ENCODE data around the gene GNA15.
"Not testable (repeated sequence)": the region's sequence is repeated elsewhere in the genome, so short reads cannot be mapped to it uniquely, and the experiment has no call there.

The GNA15 gene

GRCh38 chr19:3176715-3177501, 41.1 kb downstream of the GNA15 start:
- no peak for DNase-seq

DNA sequence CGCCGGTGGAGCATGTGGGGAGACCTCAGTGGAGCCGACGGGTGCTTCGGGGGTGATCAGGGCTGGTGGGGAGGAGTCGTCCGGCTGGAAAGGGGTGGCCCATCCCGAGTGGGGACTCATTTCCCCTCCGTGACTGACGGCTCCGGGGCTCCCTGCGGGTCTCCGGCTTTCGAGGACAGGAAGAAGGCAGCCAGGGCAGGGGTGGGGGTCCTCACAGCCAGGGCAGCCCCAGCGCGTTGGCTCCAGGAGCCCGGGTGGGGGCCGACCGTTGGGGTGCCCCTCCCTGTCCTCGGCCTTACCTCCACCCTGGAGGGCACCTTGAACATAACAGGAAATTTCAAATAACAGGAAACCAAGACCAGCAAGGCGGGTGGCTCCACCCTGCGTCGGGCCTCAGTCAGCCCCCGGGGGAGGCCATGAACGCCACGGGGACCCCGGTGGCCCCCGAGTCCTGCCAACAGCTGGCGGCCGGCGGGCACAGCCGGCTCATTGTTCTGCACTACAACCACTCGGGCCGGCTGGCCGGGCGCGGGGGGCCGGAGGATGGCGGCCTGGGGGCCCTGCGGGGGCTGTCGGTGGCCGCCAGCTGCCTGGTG, 42.6 kb downstream of the GNA15 start, which contains the start of gene S1PR4:
S1PR4 (plus strand) TSS at position 393 of the 596 bp plus-strand sequence; CDS start at position 417, 24 bp downstream.
- peak; percentile 3 for DNase-seq

- DNase-seq, result no peak
These were observed 43.3 kb downstream of the GNA15 start for GRCh38 chr19:3178973-3179738.

GRCh38 chr19:3179739-3180293, 44.0 kb downstream of the GNA15 start:
- no peak for DNase-seq

DNA sequence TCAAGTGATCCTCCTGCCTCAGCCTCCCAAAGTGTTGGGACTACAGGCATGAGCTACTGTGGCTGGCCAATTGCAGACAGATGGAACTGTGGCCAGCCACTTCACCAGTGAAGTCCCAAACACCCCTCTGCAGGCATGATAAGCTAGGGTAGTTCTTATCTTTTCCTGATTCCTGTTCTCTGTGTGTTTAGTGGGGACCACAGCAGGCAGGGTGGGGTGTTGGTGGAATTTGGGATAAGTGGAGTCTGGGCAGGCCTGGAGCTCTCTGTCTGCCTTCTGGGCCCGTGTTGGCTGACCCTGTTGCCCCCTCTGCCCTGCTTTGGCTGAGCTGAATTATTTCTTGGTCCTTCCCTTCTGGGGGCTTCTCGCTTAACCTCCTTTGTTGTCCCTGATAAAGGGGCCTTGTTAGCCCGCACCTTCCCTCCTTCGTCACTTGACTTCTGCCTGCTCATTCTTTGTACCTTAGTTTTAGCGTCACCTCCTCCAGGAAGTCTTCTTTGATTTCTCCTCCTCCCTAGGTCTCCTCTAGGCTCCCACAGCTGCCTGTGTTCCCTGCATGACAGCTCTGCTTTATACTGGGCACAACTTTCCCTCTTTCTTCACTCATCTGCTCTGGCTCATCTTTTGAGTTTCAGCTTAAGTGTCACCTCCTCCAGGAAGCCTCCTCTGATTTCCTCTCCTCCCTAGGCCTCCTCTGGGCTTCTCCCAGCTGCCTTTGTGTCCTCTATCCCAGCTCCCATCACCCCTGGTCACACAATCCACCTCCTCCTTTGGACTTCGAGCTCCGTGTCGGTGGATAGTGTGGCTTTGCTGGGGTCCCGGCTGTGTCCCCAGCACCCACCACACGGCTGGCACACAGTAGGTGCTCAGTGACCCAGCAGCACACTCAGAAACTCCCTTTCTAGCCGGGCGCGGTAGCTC, 48.1 kb downstream of the GNA15 start:
- no peak for DNase-seq

DNA sequence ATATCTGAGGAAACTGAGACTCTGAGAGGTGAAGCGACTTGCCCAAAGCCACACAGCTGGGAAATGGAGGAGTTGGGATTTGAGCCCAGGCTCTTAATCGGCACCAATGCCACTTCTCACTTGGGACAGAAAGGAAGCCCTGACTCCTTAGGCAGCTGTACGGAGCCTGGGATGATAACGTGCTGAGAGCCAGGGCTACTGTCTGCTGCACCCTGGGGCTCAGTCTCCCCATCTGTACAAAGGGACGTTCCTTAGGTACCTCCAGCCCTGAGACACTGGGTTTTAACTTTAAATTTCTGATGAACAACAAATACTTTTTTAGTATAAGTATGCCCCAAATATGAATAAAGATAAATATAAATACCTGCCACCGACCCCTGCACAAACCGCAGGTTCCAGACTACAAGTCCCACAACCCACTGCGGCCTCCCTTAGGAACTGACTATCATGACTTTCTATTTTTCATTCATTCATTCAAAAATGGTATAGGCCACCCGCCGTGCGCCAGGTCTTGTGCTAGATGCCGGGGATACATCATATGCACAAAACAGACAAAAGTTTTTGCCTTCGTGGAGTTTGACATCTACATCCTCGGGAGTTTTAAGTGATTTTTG, 49.1 kb downstream of the GNA15 start:
- DNase-seq, result peak; percentile 65

DNA sequence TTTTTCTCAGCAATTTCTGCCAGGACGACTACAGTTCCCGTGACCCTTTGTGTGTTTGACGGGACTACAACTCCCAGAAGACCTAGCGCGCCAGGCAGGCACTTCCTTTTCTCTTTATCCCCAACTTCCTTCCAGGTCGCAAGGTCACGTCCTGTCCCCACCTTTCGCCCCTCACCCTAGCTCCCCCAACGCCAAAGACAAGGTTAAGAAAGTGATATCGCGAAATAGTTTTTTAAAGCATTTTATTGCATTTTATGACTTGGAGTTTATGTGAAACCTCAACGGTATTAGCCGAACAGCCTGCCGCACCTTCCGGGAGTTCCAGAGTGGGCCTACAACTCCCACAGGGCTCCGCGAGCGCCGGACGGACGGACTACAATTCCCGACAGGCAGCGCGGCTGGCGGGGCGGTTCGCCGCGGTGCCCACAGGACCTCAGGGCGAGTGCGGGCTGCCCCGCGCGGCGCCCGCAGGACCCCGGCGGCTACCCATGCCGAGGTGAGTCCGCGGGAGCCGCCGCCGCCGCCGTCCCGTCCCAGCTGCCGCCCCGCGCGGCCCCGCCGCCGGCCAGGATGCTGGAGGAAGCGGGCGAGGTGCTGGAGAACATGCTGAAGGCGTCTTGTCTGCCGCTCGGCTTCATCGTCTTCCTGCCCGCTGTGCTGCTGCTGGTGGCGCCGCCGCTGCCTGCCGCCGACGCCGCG, 49.8 kb downstream of the GNA15 start, which contains the start of gene NCLN:
NCLN (plus strand) TSS at position 470 of the 699 bp plus-strand sequence; CDS start at position 571, 101 bp downstream.
- peak; percentile 83 for DNase-seq

DNA sequence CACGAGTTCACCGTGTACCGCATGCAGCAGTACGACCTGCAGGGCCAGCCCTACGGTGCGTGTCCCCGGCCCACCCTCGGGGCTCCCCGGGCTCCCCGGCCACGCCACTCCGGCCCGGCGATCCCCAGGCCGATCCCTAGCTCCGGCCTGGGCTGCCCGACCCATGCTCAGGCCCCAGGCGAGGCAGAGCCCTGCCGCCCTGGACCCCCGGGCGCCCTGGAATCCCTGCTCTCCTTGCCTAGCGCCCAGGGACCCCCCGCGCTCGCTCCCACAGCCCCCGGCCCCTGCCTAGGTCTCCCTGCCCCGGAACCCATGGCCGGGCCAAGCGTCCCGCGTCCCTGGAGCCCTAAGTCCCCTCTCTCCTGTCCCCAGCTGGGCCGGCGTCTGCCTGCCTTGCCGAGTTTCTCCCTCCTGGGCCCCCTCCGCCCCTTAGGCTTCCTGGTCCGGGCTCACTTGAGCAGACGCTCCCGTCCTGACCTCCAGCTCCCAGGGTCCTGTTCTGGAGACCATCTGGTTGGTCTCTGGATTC, 50.4 kb downstream of the GNA15 start:
- DNase-seq, result no peak

DNA sequence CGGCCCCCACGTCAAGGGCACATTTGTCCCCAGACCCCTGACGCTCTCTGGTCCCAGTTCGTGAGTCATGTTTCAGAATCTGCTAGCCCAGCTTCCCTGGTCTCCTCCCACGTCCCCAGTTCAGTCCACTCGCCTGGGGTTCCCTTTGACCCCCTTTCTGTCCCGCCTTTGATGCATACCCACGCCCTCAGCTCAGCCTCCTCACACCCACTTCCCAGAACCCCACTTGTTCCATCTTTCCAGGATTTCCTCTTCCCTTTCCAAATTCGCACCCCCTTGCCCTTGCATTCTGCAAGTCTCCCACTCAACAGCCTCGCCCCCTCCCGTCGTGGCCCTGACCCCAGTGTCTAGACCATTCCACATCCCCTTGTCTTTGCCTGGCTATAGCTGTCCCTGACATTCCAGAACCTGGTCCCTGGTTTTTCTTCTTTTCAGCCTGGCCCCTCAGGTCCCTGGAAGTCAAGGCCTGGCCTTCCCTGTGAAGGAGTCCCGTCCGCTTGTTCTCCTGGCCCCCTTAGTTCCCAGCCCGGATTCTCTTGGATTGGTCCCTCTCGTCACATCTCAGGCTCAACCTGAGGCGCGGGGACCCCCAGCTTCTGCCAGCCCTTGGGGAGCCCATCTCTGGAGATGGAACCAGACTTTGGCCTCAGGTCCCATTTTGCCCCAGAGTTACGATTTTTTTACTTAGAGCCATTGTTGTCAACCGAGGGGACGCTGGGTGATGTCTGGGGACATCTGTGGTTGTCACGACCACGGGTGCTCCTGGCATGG, 51.2 kb downstream of the GNA15 start:
- DNase-seq, result no peak

GRCh38 chr19:3187662-3188511, 52.1 kb downstream of the GNA15 start:
- DNase-seq, result no peak

- no peak for DNase-seq
These were observed 53.1 kb downstream of the GNA15 start for GRCh38 chr19:3188627-3189596.

GRCh38 chr19:3189702-3190469, 54.1 kb downstream of the GNA15 start:
- no peak for DNase-seq

GRCh38 chr19:3190470-3190770, 54.6 kb downstream of the GNA15 start:
- no peak for DNase-seq

- no peak for DNase-seq
These were observed 55.3 kb downstream of the GNA15 start for GRCh38 chr19:3190921-3191805.

GRCh38 chr19:3191806-3192104, 55.9 kb downstream of the GNA15 start:
- DNase-seq, result not testable (repeated sequence)

GRCh38 chr19:3192228-3192635, 56.4 kb downstream of the GNA15 start:
- no peak for DNase-seq

Data from NCI-H146 (cell line).